ENCODE measurements around the gene SMS. TPM values are rescaled to one million over a fixed set of nuclear protein-coding genes. Genes with fewer than 3 reads are reported as not detected.

Gene SMS
- total RNA-seq, 1 experiment from 2014 or later: 172 TPM

- peaks cover 3% of the 10 kb centered on the region; the same call in 1 of the 2 replicates for H3K36me3 ChIP-seq (ENCODE audit: control insufficient read depth, insufficient read depth, low read length)
- no peaks in the 10 kb centered on the region for H3K9me3 ChIP-seq (ENCODE audit: control insufficient read depth, insufficient read depth, low read depth, low read length)
- ChIA-PET CTCF (no interaction called here), POLR2A (no interaction called here)
- no peak for DNase-seq (ENCODE audit: low read depth, low spot score)
- H3K27me3 ChIP-seq (ENCODE audit: control insufficient read depth, insufficient read depth, low read length): no peaks in the 10 kb centered on the region
- intact Hi-C loops (cut with micrococcal nuclease; ENCODE audit: unreplicated experiment): no loop called here
- H3K27ac ChIP-seq (ENCODE audit: low read length): no peak overlapping the region
- no peak for ATAC-seq
- in situ Hi-C loops (cut with HindIII; ENCODE audit: low pct_unique_long_range_greater_than_20kb, low sequenced_read_pairs): no loop called here
- BruUV-seq (replicated peaks): no TSS peak
- TF ChIP-seq, protein P1, sequence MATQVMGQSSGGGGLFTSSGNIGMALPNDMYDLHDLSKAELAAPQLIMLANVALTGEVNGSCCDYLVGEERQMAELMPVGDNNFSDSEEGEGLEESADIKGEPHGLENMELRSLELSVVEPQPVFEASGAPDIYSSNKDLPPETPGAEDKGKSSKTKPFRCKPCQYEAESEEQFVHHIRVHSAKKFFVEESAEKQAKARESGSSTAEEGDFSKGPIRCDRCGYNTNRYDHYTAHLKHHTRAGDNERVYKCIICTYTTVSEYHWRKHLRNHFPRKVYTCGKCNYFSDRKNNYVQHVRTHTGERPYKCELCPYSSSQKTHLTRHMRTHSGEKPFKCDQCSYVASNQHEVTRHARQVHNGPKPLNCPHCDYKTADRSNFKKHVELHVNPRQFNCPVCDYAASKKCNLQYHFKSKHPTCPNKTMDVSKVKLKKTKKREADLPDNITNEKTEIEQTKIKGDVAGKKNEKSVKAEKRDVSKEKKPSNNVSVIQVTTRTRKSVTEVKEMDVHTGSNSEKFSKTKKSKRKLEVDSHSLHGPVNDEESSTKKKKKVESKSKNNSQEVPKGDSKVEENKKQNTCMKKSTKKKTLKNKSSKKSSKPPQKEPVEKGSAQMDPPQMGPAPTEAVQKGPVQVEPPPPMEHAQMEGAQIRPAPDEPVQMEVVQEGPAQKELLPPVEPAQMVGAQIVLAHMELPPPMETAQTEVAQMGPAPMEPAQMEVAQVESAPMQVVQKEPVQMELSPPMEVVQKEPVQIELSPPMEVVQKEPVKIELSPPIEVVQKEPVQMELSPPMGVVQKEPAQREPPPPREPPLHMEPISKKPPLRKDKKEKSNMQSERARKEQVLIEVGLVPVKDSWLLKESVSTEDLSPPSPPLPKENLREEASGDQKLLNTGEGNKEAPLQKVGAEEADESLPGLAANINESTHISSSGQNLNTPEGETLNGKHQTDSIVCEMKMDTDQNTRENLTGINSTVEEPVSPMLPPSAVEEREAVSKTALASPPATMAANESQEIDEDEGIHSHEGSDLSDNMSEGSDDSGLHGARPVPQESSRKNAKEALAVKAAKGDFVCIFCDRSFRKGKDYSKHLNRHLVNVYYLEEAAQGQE (IDR thresholded peaks at IDR 0.05; ENCODE audit: insufficient read depth in 1 of 2, low read depth in 2 of 2, low read length in 1 of 2): no peak
- TF ChIP-seq POLR2AphosphoS5 (IDR thresholded peaks at IDR 0.05; ENCODE audit: low read depth, low read length): no peak
- TF ChIP-seq, protein P2, sequence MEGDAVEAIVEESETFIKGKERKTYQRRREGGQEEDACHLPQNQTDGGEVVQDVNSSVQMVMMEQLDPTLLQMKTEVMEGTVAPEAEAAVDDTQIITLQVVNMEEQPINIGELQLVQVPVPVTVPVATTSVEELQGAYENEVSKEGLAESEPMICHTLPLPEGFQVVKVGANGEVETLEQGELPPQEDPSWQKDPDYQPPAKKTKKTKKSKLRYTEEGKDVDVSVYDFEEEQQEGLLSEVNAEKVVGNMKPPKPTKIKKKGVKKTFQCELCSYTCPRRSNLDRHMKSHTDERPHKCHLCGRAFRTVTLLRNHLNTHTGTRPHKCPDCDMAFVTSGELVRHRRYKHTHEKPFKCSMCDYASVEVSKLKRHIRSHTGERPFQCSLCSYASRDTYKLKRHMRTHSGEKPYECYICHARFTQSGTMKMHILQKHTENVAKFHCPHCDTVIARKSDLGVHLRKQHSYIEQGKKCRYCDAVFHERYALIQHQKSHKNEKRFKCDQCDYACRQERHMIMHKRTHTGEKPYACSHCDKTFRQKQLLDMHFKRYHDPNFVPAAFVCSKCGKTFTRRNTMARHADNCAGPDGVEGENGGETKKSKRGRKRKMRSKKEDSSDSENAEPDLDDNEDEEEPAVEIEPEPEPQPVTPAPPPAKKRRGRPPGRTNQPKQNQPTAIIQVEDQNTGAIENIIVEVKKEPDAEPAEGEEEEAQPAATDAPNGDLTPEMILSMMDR (IDR thresholded peaks at IDR 0.05): no peak
- H3K4me1 ChIP-seq (ENCODE audit: control insufficient read depth, insufficient read depth, low read length): no peaks in the 10 kb centered on the region
- no peak overlapping the region for H3K4me3 ChIP-seq (ENCODE audit: low read depth in 2 of 2, low read length in 2 of 2)
Measured at GRCh38 chrX:21986596-21986995, 46.1 kb downstream of the SMS start.

GRCh38 chrX:21989384-21989783, 48.9 kb downstream of the SMS start:
- CTCF ChIA-PET: no interaction called here
- no peak overlapping the region for H3K27ac ChIP-seq (ENCODE audit: low read length)
- in situ Hi-C loops (cut with HindIII; ENCODE audit: low pct_unique_long_range_greater_than_20kb, low sequenced_read_pairs): no loop called here
- no peak for DNase-seq (ENCODE audit: low read depth, low spot score)
- no peak for TF ChIP-seq SIN3A (IDR thresholded peaks at IDR 0.05; ENCODE audit: borderline replicate concordance, insufficient read depth, low read depth, low read length)
- TF ChIP-seq, protein P2 (IDR thresholded peaks at IDR 0.05): no peak
- no peak for TF ChIP-seq POLR2AphosphoS5 (IDR thresholded peaks at IDR 0.05; ENCODE audit: low read depth, low read length)
- H3K27me3 ChIP-seq (ENCODE audit: control insufficient read depth, insufficient read depth, low read length): no peaks in the 10 kb centered on the region
- intact Hi-C loops (cut with micrococcal nuclease; ENCODE audit: unreplicated experiment): no loop called here
- POLR2A ChIA-PET: no interaction called here
- H3K36me3 ChIP-seq (ENCODE audit: control insufficient read depth, insufficient read depth, low read length): peaks cover 3% of the 10 kb centered on the region; the same call in 1 of the 2 replicates
- H3K4me1 ChIP-seq (ENCODE audit: control insufficient read depth, insufficient read depth, low read length): no peaks in the 10 kb centered on the region
- H3K9me3 ChIP-seq (ENCODE audit: control insufficient read depth, insufficient read depth, low read depth, low read length): no peaks in the 10 kb centered on the region
- ATAC-seq: no peak
- H3K4me3 ChIP-seq (ENCODE audit: low read depth in 2 of 2, low read length in 2 of 2): no peak overlapping the region
- BruUV-seq (replicated peaks): no TSS peak

GRCh38 chrX:21990832-21991231, 50.3 kb downstream of the SMS start:
- Histone ChIP-seq H3K9me3 (ENCODE audit: control insufficient read depth, insufficient read depth, low read depth, low read length) (no peaks in the 10 kb centered on the region), H3K27ac (ENCODE audit: low read length) (no peak overlapping the region), H3K4me1 (ENCODE audit: control insufficient read depth, insufficient read depth, low read length) (no peaks in the 10 kb centered on the region), H3K4me3 (ENCODE audit: low read depth in 2 of 2, low read length in 2 of 2) (no peak overlapping the region), H3K27me3 (ENCODE audit: control insufficient read depth, insufficient read depth, low read length) (no peaks in the 10 kb centered on the region), H3K36me3 (ENCODE audit: control insufficient read depth, insufficient read depth, low read length) (peaks cover 3% of the 10 kb centered on the region; the same call in 1 of the 2 replicates)
- ChIA-PET POLR2A (no interaction called here), CTCF (no interaction called here)
- in situ Hi-C loops (cut with HindIII; ENCODE audit: low pct_unique_long_range_greater_than_20kb, low sequenced_read_pairs): no loop called here
- intact Hi-C loops (cut with micrococcal nuclease; ENCODE audit: unreplicated experiment): no loop called here
- DNase-seq (ENCODE audit: low read depth, low spot score) (no peak), ATAC-seq (no peak)
- BruUV-seq (replicated peaks): no TSS peak
- TF ChIP-seq POLR2AphosphoS5 (IDR thresholded peaks at IDR 0.05; ENCODE audit: low read depth, low read length) (no peak), SIN3A (IDR thresholded peaks at IDR 0.05; ENCODE audit: borderline replicate concordance, insufficient read depth, low read depth, low read length) (no peak)
- TF ChIP-seq, protein P2 (IDR thresholded peaks at IDR 0.05): no peak
